ENCODE measurements around the gene HNRNPH2. TPM values are rescaled to one million over a fixed set of nuclear protein-coding genes. Genes with fewer than 3 reads are reported as not detected.

HNRNPH2 gene
- total and polyA plus RNA-seq, 3 experiments from 2014 or later, result 21.3 to 78.7 (median 22.0) TPM

DNA sequence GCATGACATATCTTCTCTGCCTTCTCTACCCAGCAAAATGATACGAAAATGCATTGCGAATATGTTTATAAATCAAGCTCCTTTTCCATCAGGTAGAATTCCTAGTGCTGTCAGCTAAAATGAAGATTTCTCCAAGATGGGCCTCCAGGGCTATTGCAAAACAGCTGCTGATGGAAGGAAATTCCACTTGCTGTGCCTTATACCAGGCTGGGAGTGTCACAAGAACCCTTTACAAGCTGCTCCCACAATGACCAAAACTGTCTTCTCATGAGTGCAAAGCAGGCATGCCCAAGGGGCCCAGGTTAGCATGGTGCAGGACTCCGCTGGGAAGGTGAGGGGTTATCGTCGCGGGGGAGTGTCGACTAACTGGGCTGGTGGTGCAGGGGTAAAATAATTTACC, 8.7 kb downstream of the HNRNPH2 start:
- H3K27ac ChIP-seq (ENCODE audit: low read depth, low read length), result no peak overlapping the region
- H3K27me3 ChIP-seq (ENCODE audit: insufficient read depth, low read length, poor library complexity, severe bottlenecking), result no peaks in the 10 kb centered on the region
- Mint-ChIP-seq H3K4me3 (peak overlapping the region in 6 of 7 donors; percentile 27 to 93 (median 86)), H3K9me3 (peaks cover 0 to 1% (median 0%) of the 10 kb centered on the region in 5 donors), H3K4me1 (peaks cover 35 to 66% (median 44%) of the 10 kb centered on the region in 3 donors), H3K36me3 (peaks cover 0 to 27% (median 3%) of the 10 kb centered on the region in 3 donors), H3K27ac (peak overlapping the region in 4 of 8 donors; percentile 37 to 97 (median 82)), H3K27me3 (peaks cover 0 to 4% of the 10 kb centered on the region in 2 donors)
- POLR2A ChIA-PET, result interaction anchor here (1.1 kb wide), 1 partner anchor 515 kb away, joined by 6 read pairs; the partner anchor contains the start of gene ZMAT1
- no peaks in the 10 kb centered on the region for H3K9me3 ChIP-seq (ENCODE audit: low read length)
- H3K4me3 ChIP-seq (ENCODE audit: low read length), result no peak overlapping the region
- DNase-seq, result no peak
- H3K4me1 ChIP-seq (ENCODE audit: insufficient read depth, low read length), result peaks cover 9% of the 10 kb centered on the region
- H3K36me3 ChIP-seq (ENCODE audit: insufficient read depth, low read length), result peaks cover 6% of the 10 kb centered on the region
- CTCF ChIA-PET, result interaction anchor here (1.8 to 4.6 kb wide), 2 partner anchors 25 to 382 kb away, joined by 4 to 25 read pairs; partner anchors contain the start of gene RPL36A

- Histone ChIP-seq H3K27ac (ENCODE audit: low read depth, low read length) (no peak overlapping the region), H3K4me1 (ENCODE audit: insufficient read depth, low read length) (peaks cover 9% of the 10 kb centered on the region), H3K27me3 (ENCODE audit: insufficient read depth, low read length, poor library complexity, severe bottlenecking) (no peaks in the 10 kb centered on the region), H3K4me3 (ENCODE audit: low read length) (no peak overlapping the region), H3K36me3 (ENCODE audit: insufficient read depth, low read length) (peaks cover 3% of the 10 kb centered on the region), H3K9me3 (ENCODE audit: low read length) (no peaks in the 10 kb centered on the region)
- ChIA-PET CTCF (interaction anchor here (1.8 to 4.6 kb wide), 2 partner anchors 26 to 382 kb away, joined by 4 to 25 read pairs; partner anchors contain the start of gene RPL36A), POLR2A (interaction anchor here (1.1 to 2.1 kb wide), 2 partner anchors 26 to 514 kb away, joined by 6 read pairs; partner anchors contain the start of genes RPL36A and ZMAT1)
- peaks cover 0 to 4% of the 10 kb centered on the region in 2 donors for H3K27me3 Mint-ChIP-seq
- peaks cover 0 to 1% (median 0%) of the 10 kb centered on the region in 5 donors for H3K9me3 Mint-ChIP-seq
- H3K27ac Mint-ChIP-seq, result peak overlapping the region; percentile 37 to 99 (median 92)
- no peak for DNase-seq
- peaks cover 35 to 61% (median 39%) of the 10 kb centered on the region in 3 donors for H3K4me1 Mint-ChIP-seq
- H3K36me3 Mint-ChIP-seq, result peaks cover 0 to 22% (median 3%) of the 10 kb centered on the region in 3 donors
- peak overlapping the region; percentile 79 to 93 (median 89) for H3K4me3 Mint-ChIP-seq
These were observed 9.2 kb downstream of the HNRNPH2 start for GRCh38 chrX:101417190-101417589.

- peaks cover 0 to 1% (median 0%) of the 10 kb centered on the region in 5 donors for H3K9me3 Mint-ChIP-seq
- CTCF ChIA-PET, result interaction anchor here (0.7 to 4.6 kb wide), 3 partner anchors 27 to 514 kb away, joined by 3 to 25 read pairs (median 4); partner anchors contain the start of genes RPL36A and ZMAT1
- H3K4me1 Mint-ChIP-seq, result peaks cover 28 to 51% (median 29%) of the 10 kb centered on the region in 3 donors
- peaks cover 9% of the 10 kb centered on the region for H3K4me1 ChIP-seq (ENCODE audit: insufficient read depth, low read length)
- peak overlapping the region; percentile 47 for H3K27ac ChIP-seq (ENCODE audit: low read depth, low read length)
- H3K27ac Mint-ChIP-seq, result peak overlapping the region; percentile 87 to 99 (median 92)
- no peaks in the 10 kb centered on the region for H3K9me3 ChIP-seq (ENCODE audit: low read length)
- H3K4me3 Mint-ChIP-seq, result peak overlapping the region; percentile 79 to 95 (median 90)
- peaks cover 0 to 15% (median 0%) of the 10 kb centered on the region in 3 donors for H3K36me3 Mint-ChIP-seq
- no peaks in the 10 kb centered on the region for H3K36me3 ChIP-seq (ENCODE audit: insufficient read depth, low read length)
- peak; percentile 11 to 61 (median 29) for DNase-seq
- no peaks in the 10 kb centered on the region for H3K27me3 ChIP-seq (ENCODE audit: insufficient read depth, low read length, poor library complexity, severe bottlenecking)
- peaks cover 0 to 3% of the 10 kb centered on the region in 2 donors for H3K27me3 Mint-ChIP-seq
- H3K4me3 ChIP-seq (ENCODE audit: low read length), result peak overlapping the region; percentile 54
- POLR2A ChIA-PET, result interaction anchor here (0.7 to 2.1 kb wide), 4 partner anchors 27 to 513 kb away, joined by 3 to 6 read pairs (median 5); partner anchors contain the start of genes RPL36A, TIMM8A and ZMAT1
These were observed 10.2 kb downstream of the HNRNPH2 start for GRCh38 chrX:101417981-101418841.

DNA sequence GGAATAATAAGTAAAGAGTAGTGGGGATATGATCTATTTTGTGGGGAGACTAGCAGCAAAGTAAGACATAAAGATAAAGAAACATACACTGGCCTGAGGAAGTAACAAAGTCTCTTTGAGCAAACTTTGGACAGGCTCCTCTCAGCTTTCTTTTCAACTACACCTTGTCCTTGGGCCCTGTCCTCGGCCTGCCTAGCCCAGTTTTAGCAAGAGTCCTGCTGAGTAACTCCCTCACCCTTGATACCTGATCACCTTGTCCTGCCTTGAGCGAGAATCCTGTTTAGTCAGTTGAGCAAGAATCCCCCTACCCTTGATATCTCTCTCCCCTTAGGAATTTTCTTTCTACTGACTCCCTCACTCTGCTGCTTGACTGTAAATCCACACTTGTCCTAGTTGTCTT, 11.5 kb downstream of the HNRNPH2 start:
- H3K27ac ChIP-seq (ENCODE audit: low read depth, low read length), result no peak overlapping the region
- peaks cover 0 to 4% of the 10 kb centered on the region in 2 donors for H3K27me3 Mint-ChIP-seq
- H3K4me1 Mint-ChIP-seq, result peaks cover 22 to 43% (median 28%) of the 10 kb centered on the region in 3 donors
- H3K27me3 ChIP-seq (ENCODE audit: insufficient read depth, low read length, poor library complexity, severe bottlenecking), result no peaks in the 10 kb centered on the region
- peaks cover 0 to 1% (median 0%) of the 10 kb centered on the region in 5 donors for H3K9me3 Mint-ChIP-seq
- H3K4me1 ChIP-seq (ENCODE audit: insufficient read depth, low read length), result peaks cover 9% of the 10 kb centered on the region
- POLR2A ChIA-PET, result interaction anchor here (0.8 to 2.1 kb wide), 2 partner anchors 29 to 205 kb away, joined by 5 to 6 read pairs; partner anchors contain the start of gene RPL36A
- H3K9me3 ChIP-seq (ENCODE audit: low read length), result no peaks in the 10 kb centered on the region
- CTCF ChIA-PET, result no interaction called here
- H3K36me3 ChIP-seq (ENCODE audit: insufficient read depth, low read length), result no peaks in the 10 kb centered on the region
- H3K4me3 ChIP-seq (ENCODE audit: low read length), result no peak overlapping the region
- H3K27ac Mint-ChIP-seq, result peak overlapping the region; percentile 24 to 72 (median 56)
- no peak for DNase-seq
- H3K4me3 Mint-ChIP-seq, result peak overlapping the region in 6 of 7 donors; percentile 34 to 93 (median 90)
- peaks cover 0 to 12% (median 0%) of the 10 kb centered on the region in 3 donors for H3K36me3 Mint-ChIP-seq

- peaks cover 3 to 39% (median 18%) of the 10 kb centered on the region in 3 donors for H3K36me3 Mint-ChIP-seq
- H3K9me3 ChIP-seq (ENCODE audit: low read length), result no peaks in the 10 kb centered on the region
- H3K27me3 ChIP-seq (ENCODE audit: insufficient read depth, low read length, poor library complexity, severe bottlenecking), result no peaks in the 10 kb centered on the region
- POLR2A ChIA-PET, result no interaction called here
- no peaks in the 10 kb centered on the region for H3K4me1 ChIP-seq (ENCODE audit: insufficient read depth, low read length)
- peaks cover 0 to 15% (median 8%) of the 10 kb centered on the region in 3 donors for H3K4me1 Mint-ChIP-seq
- no peak overlapping the region for H3K4me3 ChIP-seq (ENCODE audit: low read length)
- no peak overlapping the region for H3K27ac Mint-ChIP-seq
- no peak overlapping the region for H3K4me3 Mint-ChIP-seq
- peaks cover 0 to 3% of the 10 kb centered on the region in 2 donors for H3K27me3 Mint-ChIP-seq
- CTCF ChIA-PET, result no interaction called here
- H3K27ac ChIP-seq (ENCODE audit: low read depth, low read length), result no peak overlapping the region
- H3K9me3 Mint-ChIP-seq, result no peaks in the 10 kb centered on the region
- no peak for DNase-seq
- H3K36me3 ChIP-seq (ENCODE audit: insufficient read depth, low read length), result no peaks in the 10 kb centered on the region
These were observed 19.9 kb downstream of the HNRNPH2 start for GRCh38 chrX:101427954-101428353.

- Histone ChIP-seq H3K4me1 (ENCODE audit: insufficient read depth, low read length) (no peaks in the 10 kb centered on the region), H3K27ac (ENCODE audit: low read depth, low read length) (no peak overlapping the region), H3K36me3 (ENCODE audit: insufficient read depth, low read length) (no peaks in the 10 kb centered on the region), H3K27me3 (ENCODE audit: insufficient read depth, low read length, poor library complexity, severe bottlenecking) (no peaks in the 10 kb centered on the region), H3K9me3 (ENCODE audit: low read length) (no peaks in the 10 kb centered on the region), H3K4me3 (ENCODE audit: low read length) (no peak overlapping the region)
- H3K36me3 Mint-ChIP-seq, result peaks cover 2 to 40% (median 18%) of the 10 kb centered on the region in 3 donors
- ChIA-PET POLR2A (interaction anchor here (0.8 kb wide), 1 partner anchor 502 kb away, joined by 3 read pairs; the partner anchor contains the start of gene ZMAT1), CTCF (no interaction called here)
- H3K27me3 Mint-ChIP-seq, result peaks cover 0 to 2% of the 10 kb centered on the region in 2 donors
- H3K4me3 Mint-ChIP-seq, result no peak overlapping the region
- H3K27ac Mint-ChIP-seq, result peak overlapping the region in 2 of 8 donors; percentile 6 to 57
- H3K4me1 Mint-ChIP-seq, result peaks cover 0 to 15% (median 8%) of the 10 kb centered on the region in 3 donors
- H3K9me3 Mint-ChIP-seq, result no peaks in the 10 kb centered on the region
- no peak for DNase-seq
These were observed 21.9 kb downstream of the HNRNPH2 start for GRCh38 chrX:101429934-101430333.

- Histone ChIP-seq H3K4me1 (ENCODE audit: insufficient read depth, low read length) (no peaks in the 10 kb centered on the region), H3K27ac (ENCODE audit: low read depth, low read length) (no peak overlapping the region), H3K4me3 (ENCODE audit: low read length) (no peak overlapping the region), H3K27me3 (ENCODE audit: insufficient read depth, low read length, poor library complexity, severe bottlenecking) (no peaks in the 10 kb centered on the region), H3K9me3 (ENCODE audit: low read length) (no peaks in the 10 kb centered on the region), H3K36me3 (ENCODE audit: insufficient read depth, low read length) (no peaks in the 10 kb centered on the region)
- Mint-ChIP-seq H3K4me1 (peaks cover 0 to 15% (median 8%) of the 10 kb centered on the region in 3 donors), H3K36me3 (peaks cover 2 to 37% (median 18%) of the 10 kb centered on the region in 3 donors), H3K27me3 (peaks cover 0 to 2% of the 10 kb centered on the region in 2 donors), H3K4me3 (no peak overlapping the region), H3K27ac (peak overlapping the region in 1 of 8 donors; percentile 57), H3K9me3 (no peaks in the 10 kb centered on the region)
- ChIA-PET CTCF (no interaction called here), POLR2A (interaction anchor here (0.8 kb wide), 1 partner anchor 502 kb away, joined by 3 read pairs; the partner anchor contains the start of gene ZMAT1)
- no peak for DNase-seq
These were observed 22.5 kb downstream of the HNRNPH2 start for GRCh38 chrX:101430457-101431078.

Data from CD8-positive, alpha-beta memory T cell (primary cell).